HFFc6 (cell line): ENCODE results near the gene CLIP1. TPM values are rescaled to one million over a fixed set of nuclear protein-coding genes. Genes with fewer than 3 reads are reported as not detected.

ENCODE experiments used
- DNase-seq: peaks from one replicate; pipeline ENCODE4 v3.0.0-alpha.2; 2018
- H3K27ac Mint-ChIP-seq: 2 replicates; pipeline ENCODE4 v1.8.0; 2020; ENCODE audit warnings: mild to moderate bottlenecking, mixed read lengths
- H3K27me3 Mint-ChIP-seq: 2 replicates; pipeline ENCODE4 v1.8.0; 2021; ENCODE audit warnings: mild to moderate bottlenecking, moderate library complexity, mixed read lengths; ENCODE audit not compliant: insufficient read depth
- H3K36me3 Mint-ChIP-seq: 2 replicates; pipeline ENCODE4 v1.8.0; 2021; ENCODE audit warnings: low read depth, mixed read lengths
- H3K4me1 Mint-ChIP-seq: 2 replicates; pipeline ENCODE4 v1.8.0; 2020; ENCODE audit warnings: low read depth, mixed read lengths
- H3K4me3 Mint-ChIP-seq: 2 replicates; pipeline ENCODE4 v1.8.0; 2020; ENCODE audit warnings: mild to moderate bottlenecking, moderate library complexity, mixed read lengths
- H3K9me3 Mint-ChIP-seq: 2 replicates; pipeline ENCODE4 v1.8.0; 2020; ENCODE audit warnings: mild to moderate bottlenecking, mixed read lengths
- CTCF ChIP-seq: fragments of 200-600 bp; sonication (generic); IDR thresholded peaks from 2 replicates; pipeline ENCODE4 v1.5.0; 2021; ENCODE audit warnings: antibody characterized with exemption, mild to moderate bottlenecking
- total RNA-seq, 6 experiments: library from RNA; stranded (reverse); fragmentation: NEBNext Ultra II Directional; extraction: Animal tissue kit (Norgen Biotek cat#: 25700); gene quantifications; 2 replicates in 1 of 6; 3 replicates in 5 of 6; pipeline ENCODE4 v1.2.3, GENCODE V29; 2021

Gene CLIP1
- total RNA-seq, 6 experiments from 2014 or later, result 62.5 to 71.9 (median 69.1) TPM

- Mint-ChIP-seq H3K4me3 (no peak overlapping the region), H3K27ac (no peak overlapping the region), H3K36me3 (peaks cover 17% of the 10 kb centered on the region), H3K27me3 (peaks cover 3% of the 10 kb centered on the region), H3K9me3 (no peaks in the 10 kb centered on the region), H3K4me1 (peaks cover under 1% of the 10 kb centered on the region; the same call in 1 of the 2 replicates)
- TF ChIP-seq CTCF, result no peak
- no peak for DNase-seq
Observed at GRCh38 chr12:122298071-122298748, 124.3 kb downstream of the CLIP1 start.

DNA sequence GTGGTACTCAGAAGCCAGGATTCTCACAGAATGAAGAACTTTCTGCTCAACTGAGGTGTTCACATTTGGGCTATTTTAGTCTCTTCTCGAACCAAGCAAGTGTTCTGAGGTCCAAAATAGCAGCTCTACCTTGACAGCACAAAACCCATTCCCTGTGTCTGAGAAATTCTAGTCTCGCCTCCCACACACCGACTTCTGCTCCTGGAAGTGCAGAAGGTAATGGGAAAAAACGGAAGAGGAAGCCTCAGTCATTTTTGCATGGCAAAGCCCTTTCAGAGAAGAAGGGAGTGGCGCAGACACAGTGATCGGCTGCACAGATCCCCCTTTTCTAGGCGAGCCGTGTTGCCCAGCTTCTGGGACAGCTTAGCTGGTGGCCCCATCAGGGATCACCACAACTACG, 125.0 kb downstream of the CLIP1 start:
- Mint-ChIP-seq H3K4me3 (no peak overlapping the region), H3K4me1 (peaks cover 4% of the 10 kb centered on the region; the same call in 1 of the 2 replicates), H3K27me3 (peaks cover 3% of the 10 kb centered on the region), H3K36me3 (peaks cover 22% of the 10 kb centered on the region), H3K9me3 (no peaks in the 10 kb centered on the region), H3K27ac (no peak overlapping the region)
- no peak for TF ChIP-seq CTCF
- no peak for DNase-seq

- peaks cover 3% of the 10 kb centered on the region for H3K27me3 Mint-ChIP-seq
- H3K27ac Mint-ChIP-seq, result no peak overlapping the region
- peaks cover 31% of the 10 kb centered on the region for H3K36me3 Mint-ChIP-seq
- no peak overlapping the region for H3K4me3 Mint-ChIP-seq
- H3K9me3 Mint-ChIP-seq, result no peaks in the 10 kb centered on the region
- no peak for TF ChIP-seq CTCF
- H3K4me1 Mint-ChIP-seq, result peaks cover 4% of the 10 kb centered on the region; the same call in 1 of the 2 replicates
- DNase-seq, result no peak
Observed at GRCh38 chr12:122295877-122296276, 126.6 kb downstream of the CLIP1 start.

DNA sequence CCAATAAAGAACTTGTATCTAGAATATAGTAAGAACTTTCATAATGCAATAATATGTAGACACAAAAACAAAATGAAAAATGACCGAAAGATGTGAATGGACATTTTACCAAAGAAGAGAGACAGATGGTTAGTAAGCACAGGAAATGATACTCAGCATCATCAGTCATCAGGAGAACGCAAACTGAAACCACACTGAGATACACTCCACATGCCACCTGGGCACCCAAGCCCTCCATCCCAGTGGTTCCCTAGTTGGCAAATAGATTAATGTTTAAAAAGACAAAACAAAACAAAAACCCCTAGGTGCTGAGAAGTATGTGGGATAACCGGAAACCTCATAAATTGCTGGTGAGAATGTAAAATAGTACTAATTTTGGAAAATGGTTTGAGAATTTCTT, 129.4 kb downstream of the CLIP1 start:
- H3K4me1 Mint-ChIP-seq, result peaks cover 13% of the 10 kb centered on the region
- H3K9me3 Mint-ChIP-seq, result no peaks in the 10 kb centered on the region
- no peak for TF ChIP-seq CTCF
- peak overlapping the region; percentile 40; the same call in 1 of the 2 replicates for H3K27ac Mint-ChIP-seq
- H3K4me3 Mint-ChIP-seq, result no peak overlapping the region
- no peak for DNase-seq
- no peaks in the 10 kb centered on the region; the same call in 1 of the 2 replicates for H3K27me3 Mint-ChIP-seq
- H3K36me3 Mint-ChIP-seq, result peaks cover 31% of the 10 kb centered on the region

GRCh38 chr12:122291431-122291830, 131.0 kb downstream of the CLIP1 start:
- no peak overlapping the region for H3K4me3 Mint-ChIP-seq
- H3K27me3 Mint-ChIP-seq, result no peaks in the 10 kb centered on the region; the same call in none of the 2 replicates
- peaks cover 13% of the 10 kb centered on the region for H3K4me1 Mint-ChIP-seq
- no peak overlapping the region for H3K27ac Mint-ChIP-seq
- TF ChIP-seq CTCF, result no peak
- no peaks in the 10 kb centered on the region for H3K9me3 Mint-ChIP-seq
- peaks cover 25% of the 10 kb centered on the region for H3K36me3 Mint-ChIP-seq
- DNase-seq, result no peak
